GM21515 (cell line): ENCODE results near the gene TMEM245.
"Not testable (repeated sequence)": the region's sequence is repeated elsewhere in the genome, so short reads cannot be mapped to it uniquely, and the experiment has no call there.

Experiments used
- ATAC-seq: cut with Tn5 transposase; IDR thresholded peaks from one replicate; pipeline ENCODE4 v1.9.1; 2021; ENCODE audit not compliant: unreplicated experiment

Gene TMEM245

GRCh38 chr9:109072133-109072692 is 47.5 kb downstream of the TMEM245 start:
- no peak for ATAC-seq

GRCh38 chr9:109068764-109069163 is 51.0 kb downstream of the TMEM245 start:
- ATAC-seq: no peak

DNA sequence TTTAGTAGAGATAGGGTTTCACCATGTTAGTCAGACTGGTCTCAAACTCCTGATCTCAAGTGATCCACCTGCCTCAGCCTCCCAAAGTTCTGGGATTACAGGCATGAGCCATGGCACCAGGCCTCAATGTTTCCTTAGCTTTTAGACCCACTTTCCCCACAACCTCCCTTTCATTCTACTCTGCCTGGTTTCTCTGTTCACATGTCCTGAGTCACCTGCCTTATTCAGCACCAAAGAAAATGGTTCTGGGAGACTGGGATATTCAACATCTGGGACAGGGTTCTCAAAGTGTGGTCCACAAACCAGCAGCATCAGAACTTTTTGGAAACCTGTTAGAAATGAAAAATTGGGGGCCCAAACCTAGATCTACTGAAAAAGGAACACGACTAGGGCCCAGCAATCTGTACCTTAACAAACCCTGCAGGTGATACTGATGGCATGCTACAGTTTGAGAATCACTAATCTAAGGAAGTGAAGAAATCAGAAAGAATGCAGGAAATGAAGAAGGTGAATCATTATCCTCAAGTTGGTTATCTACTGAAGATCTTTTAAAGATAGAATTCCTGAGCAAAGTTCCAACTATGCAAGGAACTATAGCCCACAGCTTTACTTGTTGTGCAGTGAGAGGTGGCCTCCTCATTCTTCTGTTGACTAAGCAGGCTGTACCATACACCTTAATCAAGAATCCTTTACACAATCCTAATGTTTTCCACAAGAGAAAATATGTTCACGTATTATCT is 54.6 kb downstream of the TMEM245 start:
- ATAC-seq: no peak

DNA sequence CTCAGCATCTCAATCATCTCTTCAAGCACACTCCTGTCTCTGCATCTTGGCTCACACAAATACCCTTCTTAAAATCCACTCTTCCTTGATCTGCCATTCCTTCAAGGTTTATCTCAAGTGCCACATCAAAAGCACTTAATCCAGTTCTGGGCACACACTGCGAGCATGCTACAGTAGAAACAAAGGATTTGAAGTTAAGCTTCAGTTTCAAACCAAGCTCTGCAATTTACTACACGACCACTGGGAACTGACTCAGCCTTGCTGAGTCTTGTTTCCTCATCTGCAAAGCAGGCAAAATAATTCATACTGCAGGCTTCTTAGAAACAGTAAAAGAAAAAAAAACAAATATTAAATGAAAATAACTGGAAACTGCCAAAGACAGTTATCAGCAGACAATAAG is 56.0 kb downstream of the TMEM245 start:
- no peak for ATAC-seq

- no peak for ATAC-seq
These were observed 57.2 kb downstream of the TMEM245 start for GRCh38 chr9:109062543-109062942.

DNA sequence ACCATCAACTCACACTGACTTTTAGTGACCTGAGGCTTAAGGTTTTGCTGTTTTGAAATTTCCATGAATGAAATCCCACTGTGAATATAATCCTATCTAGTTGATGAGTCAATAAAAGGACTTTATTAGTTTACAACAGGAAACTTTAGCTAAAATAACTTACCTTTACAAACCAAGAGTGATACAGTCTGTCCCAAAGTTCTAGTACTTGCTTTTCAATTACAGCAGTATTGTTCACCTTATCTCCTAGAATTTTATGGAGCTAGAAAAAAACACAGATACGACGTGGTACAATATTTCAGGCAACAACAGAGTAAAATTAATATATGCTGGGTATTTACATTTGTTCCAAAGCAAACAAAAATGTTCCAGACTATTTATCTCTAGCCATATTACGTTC is 59.6 kb downstream of the TMEM245 start:
- ATAC-seq: no peak

- not testable (repeated sequence) for ATAC-seq
These were observed 66.6 kb downstream of the TMEM245 start for GRCh38 chr9:109053121-109053520.

- ATAC-seq: no peak
These were observed 67.3 kb downstream of the TMEM245 start for GRCh38 chr9:109052416-109052815.

- ATAC-seq: no peak
These were observed 68.0 kb downstream of the TMEM245 start for GRCh38 chr9:109051733-109052132.

DNA sequence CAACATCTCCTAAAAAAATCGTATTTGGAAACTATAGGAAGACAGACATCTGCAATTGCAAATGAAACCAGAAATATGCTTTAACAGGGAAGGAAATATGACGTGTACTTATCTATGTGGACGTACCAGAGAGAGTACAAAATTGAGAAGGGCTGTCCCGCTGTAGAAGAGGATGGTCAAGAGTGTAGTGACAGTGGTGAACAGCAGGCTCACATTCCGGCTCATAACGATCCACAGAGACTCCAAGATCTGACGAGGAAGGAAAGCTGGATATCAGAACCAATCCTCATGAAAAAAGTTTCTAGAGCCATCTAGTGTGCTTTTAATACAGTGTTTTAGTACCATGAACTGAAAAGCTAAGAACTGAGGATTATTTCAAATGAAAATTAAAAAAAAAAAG is 69.3 kb downstream of the TMEM245 start:
- ATAC-seq: no peak

DNA sequence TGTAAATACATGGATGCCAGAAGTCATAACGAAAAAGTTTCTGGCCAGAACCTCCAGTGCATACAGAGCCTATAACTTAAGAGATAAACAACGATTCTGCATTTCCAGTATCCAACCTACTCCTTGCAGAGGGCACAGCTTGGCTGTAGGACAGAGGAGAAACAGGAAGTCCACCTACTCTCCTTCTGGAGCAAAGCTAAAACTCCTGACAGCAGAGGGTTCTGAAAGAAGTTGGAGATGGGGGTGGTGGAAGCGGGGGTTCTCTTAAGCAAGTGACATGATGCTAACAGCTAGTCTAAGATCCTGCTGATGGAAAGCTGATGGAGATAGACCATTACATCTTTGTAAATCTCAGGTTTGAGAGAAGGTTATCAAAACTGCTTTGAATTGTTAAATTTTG is 70.9 kb downstream of the TMEM245 start:
- no peak for ATAC-seq

DNA sequence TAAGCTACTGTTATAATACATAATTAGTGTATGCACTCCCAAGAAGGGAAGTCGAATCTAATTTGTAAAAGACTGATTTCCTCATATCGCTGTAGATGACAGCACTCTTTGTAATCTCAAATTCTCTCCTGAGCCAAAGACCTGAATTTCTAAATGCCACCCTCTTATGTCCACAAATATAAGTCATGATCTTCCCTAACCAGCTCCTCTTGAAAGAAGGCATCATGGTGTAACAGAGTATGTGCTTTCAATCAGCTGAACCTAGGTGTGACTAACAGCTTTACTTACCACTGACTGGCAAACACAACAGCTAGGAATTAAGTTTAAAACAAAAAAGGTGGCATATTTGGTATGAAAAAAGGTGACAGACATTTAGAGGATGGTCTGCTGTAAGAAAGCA is 72.5 kb downstream of the TMEM245 start:
- no peak for ATAC-seq

DNA sequence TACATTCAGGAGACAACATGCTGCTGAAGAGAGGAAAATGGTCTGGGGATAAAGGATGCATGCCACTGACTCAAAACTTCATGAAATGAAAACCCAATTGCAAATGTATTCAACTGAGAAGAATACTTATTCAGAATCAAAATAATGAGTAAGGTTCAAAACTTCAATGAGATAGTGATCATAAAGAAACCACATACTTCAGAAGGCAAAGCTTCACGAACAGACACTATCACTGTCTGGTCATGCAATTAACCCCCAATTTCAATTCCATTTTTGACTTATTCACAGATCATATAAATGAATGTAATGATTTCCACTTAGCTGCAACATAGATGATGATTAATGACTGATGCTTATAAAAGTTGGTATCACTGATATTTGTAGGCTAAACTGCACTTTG is 73.4 kb downstream of the TMEM245 start:
- ATAC-seq: no peak

- no peak for ATAC-seq
These were observed 76.2 kb downstream of the TMEM245 start for GRCh38 chr9:109043578-109043977.

GRCh38 chr9:109040571-109040970 is 79.2 kb downstream of the TMEM245 start:
- no peak for ATAC-seq

DNA sequence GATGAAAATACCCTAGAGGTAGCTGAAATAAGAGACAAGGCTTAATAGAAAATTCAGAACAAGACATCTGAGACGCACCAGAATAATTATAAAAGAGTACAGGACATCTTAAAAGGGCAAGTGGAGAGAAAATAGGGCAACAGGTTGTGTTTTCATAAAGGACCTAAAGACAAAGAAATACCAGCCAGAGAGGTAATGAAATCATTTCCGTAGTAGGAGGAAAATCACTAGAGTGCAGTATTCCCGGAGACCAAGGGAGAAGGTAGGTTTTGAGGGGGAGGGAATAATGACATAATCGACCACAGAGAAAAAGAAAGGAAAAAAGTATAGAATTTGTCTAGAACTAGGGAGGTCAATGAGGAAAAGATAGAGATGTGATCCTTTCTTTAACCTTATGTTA is 80.2 kb downstream of the TMEM245 start:
- ATAC-seq: no peak

- ATAC-seq: no peak
These were observed 81.6 kb downstream of the TMEM245 start for GRCh38 chr9:109037946-109038715.

GRCh38 chr9:109036744-109037680 is 82.7 kb downstream of the TMEM245 start:
- no peak for ATAC-seq

DNA sequence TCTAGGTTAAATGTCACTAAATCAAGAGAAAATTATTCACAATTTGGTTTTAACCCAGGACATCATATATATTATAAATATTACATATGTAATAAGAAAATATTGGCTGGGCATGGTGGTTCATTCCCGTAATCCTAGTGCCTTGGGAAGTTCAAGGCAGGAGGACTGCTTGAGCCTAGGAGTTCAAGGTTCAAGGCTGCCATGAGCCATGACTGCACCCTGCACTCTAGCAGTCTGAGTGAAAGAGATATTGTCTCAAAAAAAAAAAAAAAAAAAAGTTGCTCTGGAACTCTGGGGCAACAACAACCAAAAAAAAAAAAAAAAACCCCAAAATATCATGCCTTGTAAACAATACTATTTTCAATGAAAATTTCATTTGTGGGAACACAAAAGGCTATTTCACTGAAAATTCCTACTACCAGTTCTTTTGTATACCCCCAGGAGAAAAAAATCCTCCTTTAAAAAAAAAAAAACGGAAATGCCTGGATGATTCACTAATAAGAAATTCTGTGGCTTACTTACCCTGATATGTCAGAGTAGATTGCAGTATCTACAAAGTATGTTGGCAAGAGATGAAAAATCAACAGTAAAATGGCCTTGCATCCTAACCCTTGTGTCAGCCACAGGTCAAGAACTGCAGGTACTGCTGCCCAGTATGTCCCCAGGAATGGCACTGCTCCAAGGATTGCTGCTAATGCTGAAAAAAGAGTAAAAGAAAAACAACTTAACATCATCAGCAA is 83.9 kb downstream of the TMEM245 start:
- no peak for ATAC-seq

DNA sequence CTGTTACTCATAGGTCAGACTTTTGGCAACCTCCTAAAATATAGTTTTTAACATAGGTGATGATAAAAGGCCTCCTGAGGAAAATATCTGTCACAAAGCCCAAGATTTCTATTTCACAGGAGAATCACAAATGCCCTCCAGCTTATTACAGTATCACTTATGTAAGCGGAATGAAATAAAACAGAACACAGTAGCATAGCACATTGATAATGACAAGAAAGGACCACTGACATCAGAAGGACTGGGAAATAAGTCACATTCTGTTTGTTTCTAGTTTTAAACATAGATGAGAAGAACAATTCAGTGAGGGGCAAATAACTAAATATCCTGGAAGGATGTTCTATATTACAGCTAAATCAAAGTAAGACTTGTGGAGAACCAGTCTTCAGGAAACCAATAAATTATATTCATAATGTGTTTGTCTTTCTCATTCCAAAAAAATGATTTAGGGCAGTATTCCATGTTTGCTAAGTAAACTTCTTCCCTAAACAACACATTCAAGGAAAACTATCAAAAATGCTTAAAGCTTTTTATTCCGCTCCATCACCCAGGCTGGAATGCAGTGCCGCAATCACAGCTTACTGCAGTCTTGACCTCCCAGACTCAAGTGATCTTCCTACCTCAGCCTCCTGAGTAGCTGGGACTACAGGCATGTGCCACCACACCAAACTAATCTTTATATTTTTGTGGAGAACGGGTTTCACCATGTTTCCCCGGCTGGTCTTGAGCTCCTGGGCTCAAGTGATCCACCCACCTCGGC is 85.6 kb downstream of the TMEM245 start:
- no peak for ATAC-seq
